ENCODE measurements around the gene FGR.
A peak's percentile ranks its signal among the peaks of the same experiment; 100 is the strongest.

FGR gene

DNA sequence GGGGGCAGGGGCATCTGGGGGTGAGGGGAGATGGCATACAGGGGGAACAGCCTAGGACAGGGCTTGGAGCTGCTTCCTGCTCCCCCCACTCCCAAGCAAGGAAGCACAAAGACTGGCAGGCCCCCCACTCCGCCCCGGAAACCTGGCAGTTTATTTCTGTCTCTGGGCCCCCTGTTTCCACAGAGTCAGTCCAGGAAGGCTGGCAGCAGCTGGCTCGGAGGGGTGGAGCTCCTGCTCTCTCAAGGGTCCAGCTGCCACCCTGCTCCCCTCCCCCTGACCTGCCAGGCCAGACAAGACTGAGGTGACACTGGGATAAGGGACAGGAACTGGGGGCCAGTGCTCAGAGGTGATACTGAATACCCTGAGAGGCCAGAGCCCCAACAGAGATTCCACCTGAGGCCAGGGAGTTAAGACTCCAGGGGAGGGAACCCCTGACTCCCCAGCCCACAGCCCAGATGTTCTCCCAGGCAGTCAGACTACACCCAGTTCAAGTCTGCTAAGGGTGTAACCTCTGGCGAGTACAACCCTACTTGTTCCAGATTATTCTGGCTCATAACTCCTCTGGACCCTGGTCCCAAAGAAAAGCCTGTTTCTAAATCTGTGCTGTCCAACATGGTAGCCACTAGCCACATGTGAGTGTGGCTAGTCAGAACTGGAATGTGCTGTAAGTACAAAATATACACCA, 57.3 kb downstream of the FGR start:
- DNase-seq (ENCODE audit: low read depth), result no peak
- TF ChIP-seq, protein P1, sequence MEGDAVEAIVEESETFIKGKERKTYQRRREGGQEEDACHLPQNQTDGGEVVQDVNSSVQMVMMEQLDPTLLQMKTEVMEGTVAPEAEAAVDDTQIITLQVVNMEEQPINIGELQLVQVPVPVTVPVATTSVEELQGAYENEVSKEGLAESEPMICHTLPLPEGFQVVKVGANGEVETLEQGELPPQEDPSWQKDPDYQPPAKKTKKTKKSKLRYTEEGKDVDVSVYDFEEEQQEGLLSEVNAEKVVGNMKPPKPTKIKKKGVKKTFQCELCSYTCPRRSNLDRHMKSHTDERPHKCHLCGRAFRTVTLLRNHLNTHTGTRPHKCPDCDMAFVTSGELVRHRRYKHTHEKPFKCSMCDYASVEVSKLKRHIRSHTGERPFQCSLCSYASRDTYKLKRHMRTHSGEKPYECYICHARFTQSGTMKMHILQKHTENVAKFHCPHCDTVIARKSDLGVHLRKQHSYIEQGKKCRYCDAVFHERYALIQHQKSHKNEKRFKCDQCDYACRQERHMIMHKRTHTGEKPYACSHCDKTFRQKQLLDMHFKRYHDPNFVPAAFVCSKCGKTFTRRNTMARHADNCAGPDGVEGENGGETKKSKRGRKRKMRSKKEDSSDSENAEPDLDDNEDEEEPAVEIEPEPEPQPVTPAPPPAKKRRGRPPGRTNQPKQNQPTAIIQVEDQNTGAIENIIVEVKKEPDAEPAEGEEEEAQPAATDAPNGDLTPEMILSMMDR (IDR thresholded peaks at IDR 0.05; ENCODE audit: insufficient read depth, low read depth, low read length, missing control alignments), result no peak
- no peak overlapping the region for H3K4me3 ChIP-seq (ENCODE audit: low read depth, low read length)

DNA sequence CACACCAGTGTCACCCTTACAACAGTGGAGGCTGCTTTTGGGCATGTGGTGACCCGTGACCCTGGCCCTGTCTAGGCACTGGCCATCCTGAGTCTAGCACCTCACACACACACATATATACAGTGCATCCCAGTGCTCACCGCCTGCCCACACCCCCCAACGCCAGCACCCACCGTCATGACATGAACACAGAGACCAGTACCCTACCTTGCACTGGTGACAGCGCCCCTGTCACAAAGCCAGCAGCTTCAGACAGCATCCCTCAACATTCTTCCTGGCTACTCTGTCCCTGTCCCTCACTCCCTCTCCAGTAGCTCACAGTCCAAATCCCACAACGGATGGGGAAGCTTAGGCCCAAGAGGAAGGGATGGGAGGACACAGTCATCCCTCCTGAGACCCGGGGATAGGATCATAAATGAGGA, 58.2 kb downstream of the FGR start:
- TF ChIP-seq, protein P1 (IDR thresholded peaks at IDR 0.05; ENCODE audit: insufficient read depth, low read depth, low read length, missing control alignments), result no peak
- no peak overlapping the region for H3K4me3 ChIP-seq (ENCODE audit: low read depth, low read length)

DNA sequence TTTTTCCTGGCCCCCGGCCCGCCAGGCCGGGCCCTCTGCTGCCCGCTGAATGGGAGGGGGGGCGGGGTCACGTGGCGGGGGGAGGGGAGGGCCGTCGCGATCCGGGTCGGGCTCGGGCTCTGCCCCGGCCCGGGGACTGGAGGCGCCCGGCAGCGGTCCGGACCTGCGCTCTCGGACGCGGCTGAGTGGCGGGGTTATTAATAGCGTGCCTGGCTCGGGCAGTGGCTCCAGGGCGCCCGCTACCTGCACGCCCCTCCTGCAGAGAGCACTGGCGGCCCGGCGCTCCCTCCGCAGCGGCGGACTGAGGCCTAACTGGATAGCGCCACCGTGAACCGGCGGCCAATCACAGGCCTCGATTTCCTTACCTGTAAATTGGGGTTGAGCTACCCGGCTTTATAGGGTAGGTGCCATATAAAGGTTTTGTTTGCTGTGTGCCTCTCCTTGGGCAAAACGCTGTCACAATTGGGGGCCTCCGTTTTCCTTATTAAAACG, 59.1 kb downstream of the FGR start:
- peak; percentile 38 for DNase-seq (ENCODE audit: low read depth)
- TF ChIP-seq, protein P1 (IDR thresholded peaks at IDR 0.05; ENCODE audit: insufficient read depth, low read depth, low read length, missing control alignments), result no peak

More for the DNA sequence above, 58.2 kb downstream of the FGR start:
- DNase-seq (ENCODE audit: low read depth), result no peak

DNA sequence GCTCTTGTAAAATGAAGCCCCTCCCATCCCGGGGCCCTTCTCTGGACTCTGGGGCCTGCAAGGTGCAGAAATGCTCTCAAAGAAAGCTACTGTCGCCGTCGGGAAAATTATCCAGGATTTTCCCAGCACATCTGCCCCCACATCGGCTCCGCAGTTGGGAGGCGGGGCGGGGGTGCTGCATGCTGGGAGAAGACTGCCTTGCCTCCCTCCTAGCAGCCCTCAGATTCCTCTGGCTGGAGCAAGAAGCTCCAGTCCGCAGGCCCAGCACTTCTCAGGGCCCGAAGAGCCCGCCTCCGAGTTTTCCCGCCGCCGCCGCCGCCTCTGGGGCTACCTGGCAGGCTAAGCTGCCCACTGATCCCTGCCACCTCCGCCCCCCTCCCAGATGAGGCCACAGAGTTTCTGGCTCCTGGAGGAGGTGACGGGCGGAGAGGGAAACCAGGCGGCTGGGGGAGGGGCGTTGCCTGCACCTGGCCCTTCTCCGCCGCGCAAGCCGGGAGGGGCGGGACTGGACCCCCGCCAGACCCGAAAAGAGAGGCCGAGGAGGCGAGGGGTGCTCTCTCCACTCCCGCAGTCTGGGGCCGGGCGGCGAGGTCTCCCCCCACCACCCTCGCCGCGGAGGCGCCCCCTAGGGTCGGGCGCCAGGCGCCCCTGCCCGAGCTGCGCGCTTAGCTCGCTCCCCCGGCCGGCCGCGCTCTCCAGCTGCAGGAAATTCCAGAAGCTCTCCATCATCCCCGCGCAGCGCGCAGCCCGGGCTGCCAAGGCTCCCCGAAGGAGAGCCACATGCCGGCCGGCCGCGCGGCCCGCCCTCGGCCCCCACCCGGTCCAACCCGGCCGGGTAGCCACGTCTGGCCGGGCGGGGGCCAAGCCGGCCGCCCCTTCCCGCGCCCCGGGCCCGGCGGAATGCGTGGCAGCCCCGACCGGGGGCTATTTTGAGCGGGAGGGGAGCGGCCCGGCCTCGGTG, 59.8 kb downstream of the FGR start:
- DNase-seq (ENCODE audit: low read depth), result no peak

More for the DNA sequence above, 59.1 kb downstream of the FGR start:
- H3K4me3 ChIP-seq (ENCODE audit: low read depth, low read length), result no peak overlapping the region

DNA sequence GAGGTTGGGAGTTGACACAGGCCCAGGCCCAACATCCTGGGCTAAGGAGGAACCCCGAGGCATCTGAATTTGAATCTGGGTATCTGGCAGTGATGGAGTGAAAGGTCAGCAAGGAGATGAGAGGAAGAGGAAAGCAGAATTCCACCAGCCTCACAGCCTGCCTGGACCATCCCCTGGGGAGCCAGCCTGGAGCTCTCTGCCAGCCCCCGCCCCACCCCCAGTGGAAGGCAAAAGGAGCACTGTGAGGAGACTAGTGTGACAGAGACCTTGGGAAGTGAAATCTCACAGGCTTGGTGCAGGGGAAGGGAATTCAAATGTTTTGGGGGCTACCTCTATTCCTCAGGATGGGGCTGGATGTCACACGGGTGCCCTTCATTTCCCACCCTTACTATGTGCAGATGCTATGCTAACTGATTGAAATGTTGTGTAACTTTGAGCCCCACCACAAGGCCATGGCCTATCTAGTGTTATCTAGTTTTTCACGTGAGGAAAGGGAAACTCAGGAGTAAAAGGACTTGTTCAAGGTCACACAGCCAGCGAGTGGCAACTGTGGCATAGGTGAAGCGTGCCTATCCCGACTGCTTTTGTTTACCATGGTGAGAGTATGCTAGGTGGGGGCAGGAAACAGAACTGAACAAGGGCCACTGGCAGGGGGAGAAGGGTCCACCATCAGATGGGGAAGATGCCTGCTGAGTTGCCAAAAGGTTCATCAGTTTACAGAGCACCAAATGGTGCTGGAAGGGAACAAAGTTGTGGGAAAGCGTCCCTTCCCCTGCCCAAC, 60.8 kb downstream of the FGR start:
- H3K4me3 ChIP-seq (ENCODE audit: low read depth, low read length), result no peak overlapping the region
- DNase-seq (ENCODE audit: low read depth), result no peak
- TF ChIP-seq, protein P1 (IDR thresholded peaks at IDR 0.05; ENCODE audit: insufficient read depth, low read depth, low read length, missing control alignments), result no peak

More for the DNA sequence above, 59.8 kb downstream of the FGR start:
- TF ChIP-seq, protein P1 (IDR thresholded peaks at IDR 0.05; ENCODE audit: insufficient read depth, low read depth, low read length, missing control alignments), result no peak
- no peak overlapping the region for H3K4me3 ChIP-seq (ENCODE audit: low read depth, low read length)

DNA sequence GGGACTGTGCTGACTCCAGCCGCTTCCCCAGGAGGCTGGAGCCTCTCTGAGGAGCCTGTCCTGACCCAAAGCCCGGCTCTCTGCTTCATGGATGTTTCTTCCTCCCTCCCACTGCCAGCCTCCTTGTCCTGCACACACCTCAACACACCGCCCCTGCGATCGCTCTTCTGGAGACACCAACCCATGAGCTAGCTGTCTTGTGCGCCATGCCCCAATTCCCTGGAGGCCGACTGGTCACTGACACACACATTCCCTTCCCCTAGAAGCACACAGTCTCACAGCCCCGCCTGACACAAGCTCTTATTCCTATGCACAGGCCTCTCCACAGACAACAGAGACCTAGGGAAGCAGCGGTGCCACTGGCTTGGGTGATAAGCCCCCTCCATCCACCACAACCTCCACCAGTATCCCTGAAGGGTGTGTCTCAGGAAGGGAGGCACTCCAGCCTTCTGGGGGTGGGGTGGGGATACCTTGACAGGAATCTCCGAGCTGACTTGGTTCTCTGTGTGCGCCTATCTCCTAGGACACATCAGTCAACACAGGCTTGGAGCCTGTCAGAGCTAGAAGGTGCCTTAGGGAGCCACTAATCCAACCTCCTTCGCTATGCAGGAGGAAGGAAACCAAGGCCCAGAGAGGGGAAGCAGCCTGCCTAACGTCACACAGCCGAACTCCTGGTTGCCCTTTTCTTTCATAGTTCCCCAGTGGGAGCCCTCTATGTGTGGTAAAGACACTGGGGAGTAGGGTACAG, 62.1 kb downstream of the FGR start:
- DNase-seq (ENCODE audit: low read depth), result no peak
- no peak overlapping the region for H3K4me3 ChIP-seq (ENCODE audit: low read depth, low read length)
- TF ChIP-seq, protein P1 (IDR thresholded peaks at IDR 0.05; ENCODE audit: insufficient read depth, low read depth, low read length, missing control alignments), result no peak
